Right lobe of liver (tissue), 4 donors: Measurements from ENCODE around the gene HIBADH.

Source experiments
- POLR2A ChIP-seq: fragments of 450-650 bp; IDR thresholded peaks from one replicate; pipeline ENCODE4 v1.6.1; 2017; ENCODE audit warnings: antibody characterized with exemption, mild to moderate bottlenecking
- TF ChIP-seq, protein P1 (sequence below), 4 donors: fragments of 200-600 bp in 3 of 4; fragments of 450-650 bp in 1 of 4; IDR thresholded peaks; one replicate each; pipeline versions ENCODE4 v1.5.1 to v1.8.0; 2016 to 2022; ENCODE audit warnings: antibody characterized with exemption in 4 of 4, mild to moderate bottlenecking in 2 of 4
- donor health status: DM: no; HTN: no; CAD: no.
- donor health status: DM: no; HTN: no; CAD: no.
- donor health status: DM: no; HTN: yes; CAD: no.

DNA sequence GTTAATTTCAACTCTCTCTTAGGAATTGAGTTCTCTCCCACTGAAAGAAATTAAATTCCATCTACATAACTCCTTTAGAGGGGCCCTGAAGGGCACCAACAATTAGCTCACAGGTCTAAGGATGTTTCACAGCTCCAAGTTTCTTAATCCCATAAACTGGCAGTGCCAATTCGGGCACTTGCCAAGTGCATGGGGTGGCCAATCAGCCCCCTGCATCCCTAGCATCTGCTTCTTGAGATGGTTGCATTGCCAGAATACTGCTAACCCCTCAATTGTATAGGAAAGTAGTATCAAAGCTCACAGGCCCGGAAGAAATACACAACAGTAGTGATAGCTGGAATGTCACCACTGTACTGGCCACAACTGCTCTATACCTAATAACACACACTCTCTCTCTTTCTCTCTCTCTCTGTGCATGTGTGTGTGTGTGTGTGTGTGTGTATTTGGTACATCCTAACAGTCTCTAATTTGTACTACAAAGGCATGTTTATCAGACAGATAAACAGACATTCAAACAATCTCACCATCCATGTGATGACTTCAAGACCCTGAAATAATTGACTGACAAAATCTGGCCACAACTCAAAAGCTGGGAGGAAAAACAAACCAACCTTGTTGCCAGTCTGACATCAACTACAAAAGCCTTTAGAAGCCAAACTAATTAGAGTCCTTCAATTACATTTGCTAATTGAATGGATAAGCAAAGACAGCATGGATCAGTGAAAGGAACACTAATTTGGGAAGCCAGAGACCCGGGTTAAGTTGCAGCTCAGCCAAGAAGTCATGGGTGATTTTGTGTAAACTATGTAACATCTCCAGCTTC lies 27.8 kb downstream of the HIBADH start:
- TF ChIP-seq, protein P1, sequence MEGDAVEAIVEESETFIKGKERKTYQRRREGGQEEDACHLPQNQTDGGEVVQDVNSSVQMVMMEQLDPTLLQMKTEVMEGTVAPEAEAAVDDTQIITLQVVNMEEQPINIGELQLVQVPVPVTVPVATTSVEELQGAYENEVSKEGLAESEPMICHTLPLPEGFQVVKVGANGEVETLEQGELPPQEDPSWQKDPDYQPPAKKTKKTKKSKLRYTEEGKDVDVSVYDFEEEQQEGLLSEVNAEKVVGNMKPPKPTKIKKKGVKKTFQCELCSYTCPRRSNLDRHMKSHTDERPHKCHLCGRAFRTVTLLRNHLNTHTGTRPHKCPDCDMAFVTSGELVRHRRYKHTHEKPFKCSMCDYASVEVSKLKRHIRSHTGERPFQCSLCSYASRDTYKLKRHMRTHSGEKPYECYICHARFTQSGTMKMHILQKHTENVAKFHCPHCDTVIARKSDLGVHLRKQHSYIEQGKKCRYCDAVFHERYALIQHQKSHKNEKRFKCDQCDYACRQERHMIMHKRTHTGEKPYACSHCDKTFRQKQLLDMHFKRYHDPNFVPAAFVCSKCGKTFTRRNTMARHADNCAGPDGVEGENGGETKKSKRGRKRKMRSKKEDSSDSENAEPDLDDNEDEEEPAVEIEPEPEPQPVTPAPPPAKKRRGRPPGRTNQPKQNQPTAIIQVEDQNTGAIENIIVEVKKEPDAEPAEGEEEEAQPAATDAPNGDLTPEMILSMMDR (IDR thresholded peaks at IDR 0.05): no peak
- TF ChIP-seq POLR2A: no peak
